Colon (tissue), 2 donors: Measurements from ENCODE around the gene YJEFN3.

Experiments
- FAIRE-seq: peaks from 2 replicates; lab custom pipeline; 2012; peaks lifted over from hg19 to GRCh38; lab: Jason Lieb, UNC
- donor health status: control.
- donor health status: control.

The YJEFN3 gene

GRCh38 chr19:19540064-19540714 lies 11.5 kb downstream of the YJEFN3 start:
- FAIRE-seq: no peak

DNA sequence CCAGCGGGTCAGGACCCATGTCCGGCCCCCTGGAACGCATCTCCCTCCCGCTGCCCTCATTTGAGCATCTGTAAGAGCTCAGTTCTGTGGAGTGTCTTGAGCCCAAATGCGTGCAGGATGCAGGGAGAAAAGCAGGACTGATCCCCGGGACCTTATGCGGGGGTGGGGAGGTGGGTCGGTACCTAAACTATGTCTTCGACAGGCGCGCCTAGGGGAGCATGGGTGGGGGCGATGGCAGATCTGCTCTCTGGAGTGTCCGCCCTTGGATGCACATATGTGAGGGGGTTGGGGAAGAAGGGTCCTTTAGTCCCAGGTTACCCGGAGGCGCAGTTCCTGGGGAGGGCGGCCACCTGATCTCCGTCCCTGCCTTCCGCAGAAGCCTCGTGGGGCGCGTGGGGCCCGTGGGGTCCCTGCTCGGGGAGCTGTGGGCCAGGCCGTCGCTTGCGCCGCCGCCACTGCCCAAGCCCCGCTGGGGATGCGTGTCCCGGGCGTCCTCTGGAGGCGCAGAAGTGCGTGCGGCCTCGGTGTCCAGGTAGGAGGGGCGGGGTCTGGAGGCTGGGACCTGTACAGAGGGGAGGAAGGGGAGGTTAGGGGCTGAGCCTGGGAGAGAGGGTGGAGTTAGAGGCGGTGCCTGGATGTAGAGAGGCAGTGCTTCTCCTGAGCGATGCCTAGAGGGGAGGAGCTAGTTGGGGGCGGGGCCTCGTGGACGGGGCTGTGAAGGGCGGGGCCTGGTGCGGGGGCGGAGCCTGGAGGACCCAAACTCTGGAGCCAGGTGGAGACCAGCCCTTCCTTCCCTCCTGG lies 12.2 kb downstream of the YJEFN3 start:
- FAIRE-seq: no peak

DNA sequence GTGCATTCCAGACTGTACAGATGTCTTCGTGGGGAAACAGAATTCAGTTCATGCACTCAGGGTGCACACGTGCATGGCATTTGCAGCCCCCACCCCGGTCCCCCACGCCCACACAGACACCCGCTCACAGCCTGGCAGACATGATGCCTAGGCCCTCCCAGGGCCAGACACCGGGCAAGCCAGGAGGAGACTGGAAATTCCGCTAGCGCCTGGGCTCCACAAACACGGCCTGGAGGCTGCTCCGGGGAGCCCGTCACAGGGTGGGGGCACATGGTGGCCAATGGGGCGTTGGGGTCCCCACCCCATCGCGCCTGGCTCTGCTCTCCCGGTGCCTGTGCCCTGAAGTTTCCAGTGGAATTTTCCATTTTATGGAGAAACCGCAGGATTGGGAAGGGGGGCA lies 12.9 kb downstream of the YJEFN3 start:
- no peak for FAIRE-seq

- no peak for FAIRE-seq
These were observed 13.8 kb downstream of the YJEFN3 start for GRCh38 chr19:19542507-19542906.

GRCh38 chr19:19543101-19543500 lies 14.4 kb downstream of the YJEFN3 start:
- FAIRE-seq: no peak

DNA sequence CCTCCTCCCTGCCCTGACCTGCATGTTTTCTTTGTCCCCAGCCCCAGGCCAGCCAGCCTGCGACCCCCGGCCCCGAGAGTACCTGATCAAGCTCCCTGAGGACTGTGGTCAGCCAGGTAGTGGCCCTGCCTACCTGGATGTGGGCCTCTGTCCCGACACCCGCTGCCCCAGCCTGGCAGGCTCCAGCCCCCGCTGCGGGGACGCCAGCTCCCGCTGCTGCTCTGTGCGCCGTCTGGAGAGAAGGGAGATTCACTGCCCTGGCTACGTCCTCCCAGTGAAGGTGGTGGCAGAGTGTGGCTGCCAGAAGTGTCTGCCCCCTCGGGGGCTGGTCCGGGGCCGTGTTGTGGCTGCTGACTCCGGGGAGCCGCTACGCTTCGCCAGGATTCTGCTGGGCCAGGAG lies 14.9 kb downstream of the YJEFN3 start:
- no peak for FAIRE-seq

DNA sequence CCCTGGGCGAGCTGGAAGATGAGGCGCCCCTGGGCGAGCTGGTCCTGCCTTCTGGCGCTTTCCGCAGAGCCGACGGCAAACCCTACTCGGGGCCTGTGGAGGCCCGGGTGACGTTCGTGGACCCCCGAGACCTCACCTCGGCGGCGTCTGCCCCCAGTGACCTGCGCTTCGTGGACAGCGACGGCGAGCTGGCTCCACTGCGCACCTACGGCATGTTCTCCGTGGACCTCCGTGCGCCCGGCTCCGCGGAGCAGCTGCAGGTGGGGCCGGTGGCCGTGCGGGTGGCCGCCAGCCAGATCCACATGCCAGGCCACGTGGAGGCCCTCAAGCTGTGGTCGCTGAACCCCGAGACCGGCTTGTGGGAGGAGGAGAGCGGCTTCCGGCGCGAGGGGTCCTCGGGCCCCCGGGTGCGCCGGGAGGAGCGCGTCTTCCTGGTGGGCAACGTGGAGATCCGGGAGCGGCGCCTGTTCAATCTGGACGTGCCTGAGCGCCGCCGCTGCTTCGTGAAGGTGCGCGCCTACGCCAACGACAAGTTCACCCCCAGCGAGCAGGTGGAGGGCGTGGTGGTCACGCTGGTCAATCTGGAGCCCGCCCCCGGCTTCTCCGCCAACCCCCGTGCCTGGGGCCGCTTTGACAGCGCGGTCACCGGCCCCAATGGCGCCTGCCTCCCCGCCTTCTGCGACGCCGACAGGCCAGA lies 15.7 kb downstream of the YJEFN3 start:
- no peak for FAIRE-seq

GRCh38 chr19:19544954-19545591 lies 16.4 kb downstream of the YJEFN3 start:
- FAIRE-seq: no peak

DNA sequence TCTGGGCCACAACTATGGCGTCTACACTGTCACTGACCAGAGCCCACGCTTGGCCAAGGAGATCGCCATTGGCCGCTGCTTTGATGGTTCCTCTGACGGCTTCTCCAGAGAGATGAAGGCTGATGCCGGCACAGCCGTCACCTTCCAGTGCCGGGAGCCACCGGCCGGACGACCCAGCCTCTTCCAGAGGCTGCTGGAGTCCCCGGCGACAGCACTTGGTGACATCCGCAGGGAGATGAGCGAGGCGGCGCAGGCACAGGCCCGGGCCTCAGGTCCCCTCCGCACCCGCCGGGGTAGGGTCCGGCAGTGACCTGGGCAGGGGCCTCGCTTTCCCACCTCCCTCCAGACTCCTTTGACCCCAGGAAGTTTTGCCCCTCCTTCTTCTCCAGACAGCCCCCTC lies 17.0 kb downstream of the YJEFN3 start:
- no peak for FAIRE-seq

DNA sequence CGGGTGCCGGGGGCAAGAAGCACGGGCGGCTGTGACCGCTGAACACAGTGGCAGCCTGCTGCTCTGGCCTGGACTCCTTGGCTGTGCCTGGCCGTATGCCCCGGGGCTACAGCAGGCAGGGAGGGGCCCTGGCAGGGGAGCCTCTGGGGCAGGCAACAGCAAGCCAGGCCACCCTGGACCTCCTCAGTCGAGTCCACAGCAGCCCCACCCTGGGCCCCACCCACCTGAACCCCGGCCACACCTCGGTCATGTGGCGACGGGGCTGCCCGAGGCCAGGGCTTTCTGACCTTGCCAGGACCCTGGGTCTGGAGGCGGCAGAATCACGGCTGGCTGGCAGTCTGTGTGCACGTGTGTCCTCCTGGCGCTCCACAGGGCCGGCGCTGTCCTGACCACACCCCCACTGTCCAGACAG lies 18.0 kb downstream of the YJEFN3 start:
- no peak for FAIRE-seq

DNA sequence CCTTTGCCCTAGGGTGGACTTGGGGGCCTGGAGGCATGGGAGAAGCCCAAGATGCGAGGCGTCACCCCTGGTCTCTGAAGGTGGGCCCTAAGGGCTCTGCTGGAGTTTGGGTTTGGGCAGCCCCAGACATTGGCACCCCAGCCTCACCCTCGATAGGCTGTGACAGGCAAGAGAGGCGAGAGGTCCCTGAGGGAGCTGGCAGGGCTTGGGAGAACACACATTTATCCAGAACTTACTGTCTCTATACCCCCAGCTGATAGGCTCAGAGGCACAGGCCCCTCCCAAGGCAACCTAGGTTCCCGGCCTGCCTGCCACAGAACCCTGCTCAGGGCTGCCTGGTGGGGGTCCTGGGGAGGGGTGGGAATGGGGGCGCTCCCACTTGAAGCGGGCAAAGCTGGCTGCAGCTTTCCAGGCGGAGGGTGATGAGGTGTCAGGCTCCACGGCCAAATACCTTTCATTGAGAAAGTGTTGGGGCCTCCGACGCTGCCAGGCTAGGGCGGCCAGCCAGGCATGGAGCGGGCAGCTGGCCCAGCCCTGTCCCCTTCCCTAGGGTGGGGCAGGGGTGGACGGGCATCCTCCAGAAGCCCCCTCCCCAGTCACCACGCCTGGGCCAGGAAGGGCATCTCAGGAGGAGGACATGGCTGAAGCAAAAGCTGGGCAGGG lies 19.1 kb downstream of the YJEFN3 start:
- FAIRE-seq: no peak

- FAIRE-seq: no peak
These were observed 20.4 kb downstream of the YJEFN3 start for GRCh38 chr19:19548915-19549759.

GRCh38 chr19:19549804-19550464 lies 21.2 kb downstream of the YJEFN3 start:
- no peak for FAIRE-seq

- FAIRE-seq: no peak
These were observed 21.8 kb downstream of the YJEFN3 start for GRCh38 chr19:19550485-19550929.

- no peak for FAIRE-seq
These were observed 22.5 kb downstream of the YJEFN3 start for GRCh38 chr19:19550972-19551852.

DNA sequence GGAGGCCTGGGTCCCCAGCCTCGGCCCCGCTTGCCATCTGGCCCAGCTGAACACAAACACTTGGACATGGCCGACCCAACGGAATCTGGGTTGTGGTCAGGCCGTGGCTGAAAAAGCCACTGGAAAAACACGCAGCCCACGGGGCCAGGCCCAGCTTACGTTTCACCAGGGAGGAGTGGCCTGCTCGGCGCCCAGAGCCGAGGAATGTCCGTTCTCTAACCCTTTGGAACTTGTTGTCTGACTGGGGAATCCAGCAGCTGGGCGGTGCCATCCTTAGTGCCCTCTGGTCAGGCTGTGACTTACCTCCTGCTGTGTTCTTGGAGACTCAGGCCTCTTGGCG lies 23.1 kb downstream of the YJEFN3 start:
- no peak for FAIRE-seq

GRCh38 chr19:19552798-19553197 lies 24.1 kb downstream of the YJEFN3 start:
- no peak for FAIRE-seq

GRCh38 chr19:19553670-19554069 lies 25.0 kb downstream of the YJEFN3 start:
- no peak for FAIRE-seq
